GM18511 (cell line): Measurements from ENCODE around the gene ANAPC5.
"Not testable (repeated sequence)": the region's sequence is repeated elsewhere in the genome, so short reads cannot be mapped to it uniquely, and the experiment has no call there.

ENCODE experiments used
- ATAC-seq: cut with Tn5 transposase; IDR thresholded peaks from one replicate; pipeline ENCODE4 v1.9.1; 2021; ENCODE audit warnings: mild to moderate bottlenecking, moderate library complexity; ENCODE audit not compliant: unreplicated experiment

The ANAPC5 gene

DNA sequence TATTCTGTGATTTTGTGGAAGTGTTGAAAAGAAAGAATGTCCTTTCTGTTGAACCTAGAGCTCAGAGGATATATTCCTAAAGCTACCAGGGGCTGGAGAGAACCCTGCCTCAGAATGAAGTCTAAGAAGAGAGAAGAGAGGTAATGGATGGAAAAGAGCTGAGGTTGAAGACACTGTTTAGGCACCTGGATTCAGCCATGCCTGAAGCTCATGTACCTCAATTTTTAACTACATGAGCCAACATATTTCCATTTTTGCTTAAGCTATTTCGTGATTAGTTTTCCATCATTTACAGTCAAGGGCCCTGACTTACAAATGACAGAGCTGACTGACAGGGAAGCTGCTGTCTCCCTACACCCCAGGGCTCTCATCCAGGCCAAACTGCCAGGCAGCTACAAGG lies 66.4 kb downstream of the ANAPC5 start:
- ATAC-seq = no peak

DNA sequence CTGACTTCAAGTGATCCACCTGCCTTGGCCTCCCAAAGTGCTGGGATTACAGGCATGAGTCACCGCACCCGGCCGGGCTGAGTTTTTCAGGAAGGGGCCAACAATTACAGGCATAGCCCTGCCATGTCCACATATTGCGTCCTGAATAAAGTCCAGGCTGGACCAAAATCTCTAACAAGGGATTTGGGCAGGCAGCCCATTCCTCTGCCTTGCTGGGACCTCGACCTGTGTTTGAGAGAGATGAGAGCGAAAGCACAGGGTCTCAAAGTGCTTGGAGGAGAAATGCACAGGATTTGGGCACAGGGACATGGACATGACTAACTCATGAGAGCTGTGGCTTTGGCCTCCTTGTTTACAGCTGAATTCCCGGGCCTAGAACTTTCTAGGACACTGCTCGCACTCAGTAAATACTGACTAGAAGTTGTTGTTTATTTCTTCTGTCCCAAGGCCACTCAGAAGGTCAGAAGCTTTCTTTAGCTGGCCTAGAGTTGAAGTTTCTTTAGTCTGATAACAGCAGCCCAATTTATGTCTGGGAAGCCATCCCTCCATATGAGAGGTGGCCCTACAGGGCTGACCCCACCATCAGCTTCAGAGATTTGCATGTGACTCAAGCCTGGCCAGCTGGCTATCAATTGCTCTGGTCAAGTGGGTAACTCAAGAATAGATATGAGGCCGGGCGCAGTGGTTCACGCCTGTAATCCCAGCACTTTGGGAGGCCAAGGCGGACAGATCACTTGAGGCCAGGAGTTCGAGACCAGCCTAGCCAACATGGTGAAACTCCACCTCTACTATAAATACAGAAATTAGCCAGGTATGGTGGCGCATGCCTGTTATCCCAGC lies 67.4 kb downstream of the ANAPC5 start:
- ATAC-seq = no peak

DNA sequence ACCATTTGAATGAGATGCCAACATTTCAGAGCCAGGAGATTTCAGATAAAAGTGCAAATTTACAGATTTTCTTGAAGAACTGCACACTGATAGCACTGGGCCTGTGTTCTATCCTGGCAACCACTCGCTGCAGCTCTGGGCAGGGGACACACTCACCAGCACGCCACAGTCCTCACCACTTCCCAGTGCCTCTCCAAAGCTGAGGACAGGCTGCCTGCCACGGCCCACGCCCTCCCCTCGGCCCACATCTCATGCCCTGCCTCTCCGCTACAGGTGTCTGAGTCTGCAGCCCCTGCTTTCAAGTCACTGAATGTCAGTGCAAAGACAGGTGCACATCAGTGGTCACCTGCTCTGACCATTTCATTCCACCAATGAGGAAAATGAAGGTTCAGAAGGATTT lies 68.4 kb downstream of the ANAPC5 start:
- ATAC-seq = no peak

DNA sequence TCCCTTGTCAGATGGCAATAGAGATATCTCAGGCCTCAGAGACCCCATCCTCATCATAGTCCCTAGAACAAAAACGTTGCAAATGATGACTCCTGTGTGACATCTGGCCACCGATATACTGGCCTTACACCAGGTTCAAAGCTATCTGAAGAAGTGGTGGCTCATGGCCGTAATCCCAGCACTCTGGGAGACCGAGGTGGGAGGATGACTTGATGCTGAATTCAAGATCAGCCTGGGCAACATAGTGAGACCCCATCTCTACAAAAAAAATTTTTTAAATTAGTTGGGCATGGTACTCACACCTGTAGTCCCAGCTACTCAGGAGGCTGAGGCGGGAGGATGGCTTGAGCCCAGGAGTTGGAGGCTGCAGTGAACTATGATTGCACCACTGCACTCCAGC lies 68.8 kb downstream of the ANAPC5 start:
- ATAC-seq = no peak

DNA sequence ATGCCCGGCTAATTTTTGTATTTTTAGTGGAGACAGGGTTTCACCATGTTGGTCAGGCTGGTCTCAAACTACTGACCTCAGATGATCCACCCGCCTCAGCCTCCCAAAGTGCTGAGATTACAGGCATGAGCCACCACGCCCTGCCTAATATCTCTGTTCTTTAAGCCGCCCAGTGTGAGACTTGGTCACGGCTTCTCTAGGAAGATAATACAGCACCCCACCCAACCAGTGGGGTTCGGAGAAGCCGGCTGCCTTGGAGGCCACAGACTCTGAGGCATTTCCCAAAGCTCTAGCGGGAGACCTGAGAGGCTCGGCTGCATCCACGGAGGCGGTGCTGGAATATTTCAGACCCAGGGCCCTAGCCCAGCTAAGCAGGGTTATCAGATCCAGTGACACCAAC lies 69.3 kb downstream of the ANAPC5 start:
- not testable (repeated sequence) for ATAC-seq

DNA sequence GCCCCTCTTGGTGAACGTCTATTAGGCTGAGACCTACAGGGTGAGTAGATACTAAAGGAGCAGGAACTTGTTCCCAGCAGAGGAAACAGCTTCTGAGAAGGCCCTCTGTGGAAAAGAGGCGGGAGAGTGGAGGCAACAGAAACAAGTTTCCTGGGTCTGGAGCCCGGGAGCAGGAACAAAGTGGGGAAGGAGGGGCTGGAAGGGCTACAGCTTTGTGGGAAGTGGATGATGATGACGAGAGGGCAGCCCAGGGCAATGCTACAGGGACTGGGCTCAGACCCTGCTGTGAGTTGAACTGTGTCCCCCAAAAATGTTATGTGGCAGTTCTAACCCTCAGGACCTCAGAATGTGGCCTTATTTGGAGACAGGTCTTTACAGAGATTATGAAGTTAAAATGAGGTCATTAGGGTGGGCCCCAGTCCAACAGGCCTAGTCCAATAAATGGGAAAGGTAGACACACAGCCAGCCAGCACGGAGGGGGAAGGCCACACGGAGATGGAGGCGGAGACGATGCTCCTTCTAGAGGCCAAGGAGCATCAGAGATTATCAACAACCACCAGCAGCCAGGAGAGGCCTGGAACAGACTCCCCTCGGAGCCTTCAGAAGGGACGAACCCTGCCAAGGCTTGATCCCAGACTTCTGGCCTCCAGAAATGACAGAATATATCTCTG lies 70.0 kb downstream of the ANAPC5 start:
- ATAC-seq = no peak

DNA sequence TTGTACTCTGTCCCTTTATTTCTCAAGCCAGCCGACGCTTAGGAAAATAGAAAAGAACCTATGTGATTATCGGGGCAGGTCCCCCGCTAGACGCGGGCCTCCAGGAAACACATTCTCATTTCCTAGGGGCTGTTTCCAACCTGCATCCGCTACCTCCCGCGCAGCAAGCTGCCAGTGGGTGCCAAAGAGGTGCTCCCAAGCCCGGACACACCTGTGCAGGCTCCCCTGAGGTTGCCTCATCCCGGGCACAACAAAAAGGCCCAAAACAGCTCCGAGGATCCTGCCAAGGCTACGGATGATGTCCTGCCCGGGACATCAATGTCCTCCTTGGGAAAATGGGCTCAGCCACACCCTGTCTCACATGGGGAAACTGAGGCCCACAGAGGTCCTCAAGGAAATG lies 71.1 kb downstream of the ANAPC5 start:
- ATAC-seq = not testable (repeated sequence)

DNA sequence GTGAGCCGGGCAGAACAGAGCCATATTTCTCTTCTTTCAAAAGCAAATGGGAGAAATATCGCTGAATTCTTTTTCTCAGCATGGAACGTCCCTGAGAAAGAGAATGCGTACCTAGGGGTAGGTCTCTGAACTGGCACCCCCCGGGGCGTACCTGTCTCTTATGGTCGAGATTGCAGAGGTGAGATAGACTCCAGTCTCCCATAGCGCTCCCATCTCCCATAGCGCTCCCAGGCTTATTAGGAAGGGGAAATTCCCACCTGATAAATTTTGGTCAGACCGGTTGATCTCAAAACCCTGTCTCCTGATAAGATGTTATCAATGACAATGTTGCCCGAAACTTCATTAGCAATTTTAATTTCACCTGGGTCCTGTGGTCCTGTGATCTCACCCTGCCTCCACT lies 71.7 kb downstream of the ANAPC5 start:
- not testable (repeated sequence) for ATAC-seq

DNA sequence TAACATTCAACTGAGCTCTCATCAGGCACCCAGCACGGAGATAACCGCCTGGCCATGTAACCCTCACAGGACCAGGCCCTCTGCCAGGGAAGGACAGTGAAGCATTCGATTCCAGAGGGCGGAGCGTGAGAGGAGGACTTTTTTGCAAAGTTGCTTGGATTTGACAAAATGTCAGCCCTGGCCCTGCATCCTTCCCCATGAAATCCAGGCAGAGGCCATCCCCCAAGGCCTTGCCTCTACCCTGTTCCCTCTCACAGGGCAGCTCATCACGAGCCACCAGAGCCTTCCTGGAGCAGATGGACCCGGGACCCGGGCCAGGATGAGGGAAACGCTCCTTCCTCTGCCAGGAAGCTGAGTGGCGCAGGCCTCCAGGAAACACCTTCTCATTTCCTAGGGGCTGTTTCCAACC lies 72.7 kb downstream of the ANAPC5 start:
- ATAC-seq = no peak

DNA sequence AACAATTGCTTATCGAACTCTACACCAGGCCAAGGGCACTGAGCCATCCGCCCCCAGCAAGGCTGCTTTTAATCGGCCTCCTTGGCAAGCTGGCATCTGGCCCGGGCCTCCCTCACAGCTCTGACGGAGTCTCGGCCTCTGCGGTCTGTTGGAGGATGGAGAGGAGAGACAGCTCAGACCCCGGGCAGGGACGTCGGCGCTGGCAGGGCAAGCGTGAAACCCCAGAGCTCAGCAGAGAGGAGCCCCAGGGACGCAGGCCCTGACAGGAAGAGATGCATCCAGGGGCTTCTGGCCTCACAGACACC lies 73.2 kb downstream of the ANAPC5 start:
- ATAC-seq = no peak

DNA sequence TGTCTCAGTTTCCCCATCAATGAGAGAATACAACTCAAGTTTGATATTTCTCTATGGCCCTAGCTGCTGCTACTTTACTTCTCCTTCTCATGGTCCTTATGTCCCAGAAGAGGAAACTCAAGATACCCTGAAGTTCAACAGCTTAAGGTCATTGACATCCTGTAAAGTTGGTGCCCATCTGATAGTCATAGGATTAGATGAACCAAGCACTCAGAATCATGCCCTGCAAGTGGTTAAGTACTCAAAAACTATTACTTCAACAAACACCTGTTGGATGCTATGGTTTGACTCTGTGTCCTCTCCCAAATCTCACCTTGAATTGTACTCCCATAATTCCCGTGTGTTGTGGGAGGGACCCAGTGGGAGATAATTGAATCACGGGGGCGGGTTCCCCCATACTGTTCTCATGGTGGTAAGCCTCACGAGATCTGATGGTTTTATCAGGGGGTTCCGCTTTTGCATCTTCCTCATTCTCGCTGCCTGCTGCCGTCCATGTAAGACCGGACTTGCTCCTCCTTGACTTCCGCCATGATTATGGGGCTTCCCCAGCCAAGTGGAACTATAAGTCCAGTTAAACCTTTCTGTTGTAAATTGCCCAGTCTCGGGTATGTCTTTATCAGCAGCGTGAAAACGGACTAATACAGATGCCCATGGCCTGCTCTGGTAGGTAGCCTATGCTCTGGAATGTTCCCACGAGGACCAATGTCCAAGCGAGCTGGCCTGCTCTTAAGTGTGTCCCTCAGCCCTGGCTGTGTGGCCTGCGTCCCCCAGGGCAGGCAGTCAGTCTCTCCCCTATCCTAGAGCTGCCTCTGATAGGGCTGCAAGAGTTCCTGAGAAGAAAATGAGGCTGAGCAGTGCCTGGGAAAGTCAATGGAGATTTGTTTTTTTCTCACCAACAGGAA lies 73.8 kb downstream of the ANAPC5 start:
- ATAC-seq = no peak

DNA sequence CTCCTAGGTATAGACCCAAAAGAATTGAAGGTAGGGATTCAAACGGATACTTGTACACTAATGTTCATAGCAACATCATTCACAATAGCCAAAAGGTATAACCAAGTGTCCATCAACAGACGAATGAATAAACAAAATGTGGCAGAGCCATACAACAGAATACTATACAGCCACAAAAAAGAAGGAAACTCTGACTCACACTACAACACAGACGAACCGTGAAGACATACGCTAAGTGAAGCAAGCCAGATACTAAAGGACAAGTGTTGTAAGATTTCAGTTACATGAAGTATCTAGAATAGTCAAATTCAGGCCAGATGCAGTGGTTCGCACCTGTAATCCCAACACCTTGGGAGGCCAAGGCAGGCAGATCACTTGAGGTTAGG lies 74.8 kb downstream of the ANAPC5 start:
- no peak for ATAC-seq

DNA sequence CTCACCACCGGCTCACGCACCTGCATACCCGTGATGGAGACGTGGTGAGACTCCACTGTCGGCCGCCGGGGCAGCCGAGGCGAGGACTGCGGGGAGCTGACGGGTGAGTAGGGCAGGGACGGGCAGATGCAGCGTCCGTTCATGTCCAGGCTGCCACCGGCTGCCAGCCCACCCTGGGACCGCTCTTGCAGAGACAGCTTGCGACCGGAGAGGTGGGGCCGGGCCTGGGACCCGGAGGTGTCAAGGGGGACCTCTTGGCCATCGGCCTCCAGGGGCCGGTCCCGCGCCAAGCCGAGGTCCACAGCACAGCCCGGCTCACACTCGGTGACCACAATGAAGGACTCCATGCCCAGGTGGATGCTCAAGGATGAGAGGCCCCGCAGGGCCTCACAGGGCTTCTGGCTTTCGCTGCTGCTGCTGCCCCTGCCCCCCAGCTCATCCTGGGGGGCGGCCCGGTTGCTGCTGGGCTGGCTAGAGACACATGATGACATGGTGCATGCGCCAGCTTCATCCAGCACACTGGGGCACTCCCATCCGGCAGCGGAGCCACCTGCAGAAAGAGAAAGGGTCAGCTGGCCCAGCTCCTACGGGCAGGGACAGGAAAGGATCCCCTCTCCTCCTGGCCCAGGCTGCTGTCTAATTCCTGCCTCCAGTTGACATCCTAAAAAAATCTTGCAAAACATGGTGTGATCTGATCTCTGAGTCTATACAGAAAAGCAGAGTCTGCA lies 78.0 kb downstream of the ANAPC5 start:
- no peak for ATAC-seq

DNA sequence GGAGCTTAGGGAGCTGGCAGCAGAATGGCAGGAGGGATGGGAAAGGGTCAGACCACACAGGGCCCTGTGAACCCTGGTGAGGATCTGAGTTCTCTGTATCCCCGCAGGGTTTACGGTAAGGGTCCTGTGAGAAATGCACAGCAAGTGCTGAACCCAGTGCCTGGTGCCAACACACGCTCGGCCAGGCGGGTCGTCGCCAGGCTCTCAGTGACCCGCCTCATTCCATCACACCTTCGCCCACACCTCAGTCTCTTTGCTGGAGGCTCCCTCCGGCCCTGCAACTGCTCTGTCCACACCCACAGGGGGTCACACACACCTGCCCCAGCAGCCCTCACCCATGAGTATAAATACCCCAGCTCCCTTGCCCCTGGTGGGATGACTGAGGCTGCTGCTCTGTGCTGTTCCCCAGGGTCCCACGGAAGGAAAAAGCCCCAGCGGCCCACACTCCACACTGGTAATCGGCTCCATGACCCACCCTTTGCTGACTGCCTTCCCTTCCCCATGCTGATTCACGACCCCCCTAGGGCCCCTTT lies 78.8 kb downstream of the ANAPC5 start:
- no peak for ATAC-seq

DNA sequence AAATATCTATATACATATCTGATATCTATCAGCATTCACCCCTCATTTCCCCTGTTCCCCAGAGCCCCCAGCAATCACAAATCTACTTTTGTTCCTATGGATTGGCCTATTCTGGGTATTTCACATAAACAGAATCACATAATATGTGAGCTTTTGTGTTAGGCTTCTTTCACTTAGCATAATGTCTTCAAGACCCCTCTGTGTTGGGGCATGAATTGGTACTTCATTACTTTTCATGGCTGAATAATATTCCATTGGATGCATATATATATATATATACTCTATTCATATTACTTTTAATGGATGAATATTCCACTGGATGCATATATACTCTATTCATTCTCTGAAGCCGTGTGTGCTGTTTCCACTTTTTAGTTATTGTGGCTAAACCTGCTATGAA lies 84.4 kb downstream of the ANAPC5 start:
- ATAC-seq = no peak

DNA sequence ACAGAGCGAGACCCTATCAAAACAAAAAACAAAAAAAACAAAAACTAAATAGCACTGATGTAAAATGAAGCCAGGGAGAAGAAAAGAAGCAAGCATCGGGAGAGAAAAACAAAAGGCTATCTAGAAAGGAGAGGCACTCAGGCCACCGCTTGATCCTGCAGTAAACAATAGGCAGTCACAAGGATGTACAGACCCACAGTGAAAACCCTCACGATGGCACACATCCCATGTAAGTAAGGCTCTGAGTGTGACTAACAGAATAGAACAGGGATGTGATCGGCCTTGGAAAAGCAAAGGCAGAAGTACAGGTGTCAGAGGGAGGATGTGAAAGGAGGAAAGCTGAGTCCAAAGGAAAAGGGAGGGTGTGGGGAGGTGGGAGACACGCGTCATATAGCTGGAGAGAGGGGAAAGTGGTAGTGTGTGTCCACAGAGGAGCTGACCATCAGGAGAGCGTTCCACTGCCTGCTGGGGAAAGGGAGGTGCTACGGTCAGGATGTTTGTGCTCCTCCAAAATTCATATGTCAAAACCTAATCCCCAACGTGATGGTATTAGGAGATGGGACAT lies 87.2 kb downstream of the ANAPC5 start:
- no peak for ATAC-seq

DNA sequence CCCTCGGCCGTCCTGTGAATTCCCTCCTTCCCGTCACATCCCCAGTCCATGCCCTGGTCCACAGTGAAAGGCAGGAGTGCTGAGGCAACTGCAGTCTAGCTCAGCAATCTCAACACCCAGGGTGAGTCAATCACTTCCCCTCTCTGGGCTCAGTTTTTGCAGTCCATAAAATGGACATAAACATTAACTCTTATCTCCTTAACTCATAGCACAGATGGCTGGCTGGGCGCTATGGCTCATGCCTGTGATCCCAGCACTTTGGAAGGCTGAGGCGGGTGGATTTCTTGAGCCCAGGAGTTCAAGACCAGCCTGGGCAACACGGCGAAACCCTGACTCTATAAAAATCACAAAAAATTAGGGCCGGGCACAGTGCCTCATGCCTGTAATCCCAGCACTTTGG lies 88.1 kb downstream of the ANAPC5 start:
- no peak for ATAC-seq

DNA sequence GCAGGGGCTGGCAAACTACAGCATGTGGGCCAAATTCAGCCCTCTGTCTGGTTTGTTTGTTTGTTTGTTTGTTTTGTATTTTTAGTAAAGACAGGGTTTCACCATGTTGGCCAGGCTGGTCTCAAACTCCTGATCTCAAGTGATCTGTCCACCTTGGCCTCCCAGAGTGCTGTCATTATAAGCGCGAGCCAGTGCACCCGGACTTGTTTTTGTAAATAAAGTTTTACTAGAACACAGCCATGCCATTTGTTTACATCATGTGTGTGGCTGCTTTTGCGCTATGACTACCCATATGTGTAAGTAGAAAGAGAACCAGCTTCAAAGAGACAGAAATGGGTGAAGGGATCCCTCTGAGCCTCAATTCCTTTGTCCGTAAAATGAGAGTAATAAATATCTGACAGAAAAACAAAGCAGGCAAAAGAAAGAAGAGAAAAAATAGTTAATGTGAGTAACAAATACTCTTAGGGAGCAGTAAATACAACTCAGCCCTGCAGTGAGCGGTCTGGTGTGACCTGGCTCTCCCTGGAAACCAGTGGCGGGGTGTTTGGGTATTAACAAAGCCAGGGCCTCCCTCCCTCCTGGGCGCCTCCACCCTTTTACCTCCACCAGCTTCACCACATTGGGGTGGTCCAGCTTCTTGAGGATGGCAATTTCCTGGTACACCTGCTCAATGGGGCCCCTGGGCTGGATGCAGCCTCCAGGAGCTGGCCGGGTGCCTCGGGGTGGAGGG lies 88.8 kb downstream of the ANAPC5 start:
- ATAC-seq = no peak

DNA sequence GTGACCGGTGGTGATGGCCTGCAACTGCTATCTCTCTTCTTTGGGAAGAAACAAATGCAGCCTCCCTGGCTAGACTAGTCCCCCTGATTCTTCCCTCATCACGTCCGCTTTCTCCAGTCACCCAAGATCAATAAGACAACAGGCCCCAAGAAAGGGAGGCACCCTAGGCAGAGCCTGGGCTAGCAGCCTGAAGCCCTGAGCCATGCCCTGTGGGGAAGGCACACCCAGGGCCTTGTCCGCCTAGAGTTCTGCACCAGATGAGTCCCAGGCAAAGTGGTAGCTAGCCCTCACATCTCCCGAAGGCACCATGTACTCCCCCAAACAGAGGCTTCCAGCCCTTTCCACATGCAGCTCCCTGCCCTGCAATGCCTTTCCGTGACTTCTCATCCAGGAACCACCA lies 90.8 kb downstream of the ANAPC5 start:
- ATAC-seq = no peak

DNA sequence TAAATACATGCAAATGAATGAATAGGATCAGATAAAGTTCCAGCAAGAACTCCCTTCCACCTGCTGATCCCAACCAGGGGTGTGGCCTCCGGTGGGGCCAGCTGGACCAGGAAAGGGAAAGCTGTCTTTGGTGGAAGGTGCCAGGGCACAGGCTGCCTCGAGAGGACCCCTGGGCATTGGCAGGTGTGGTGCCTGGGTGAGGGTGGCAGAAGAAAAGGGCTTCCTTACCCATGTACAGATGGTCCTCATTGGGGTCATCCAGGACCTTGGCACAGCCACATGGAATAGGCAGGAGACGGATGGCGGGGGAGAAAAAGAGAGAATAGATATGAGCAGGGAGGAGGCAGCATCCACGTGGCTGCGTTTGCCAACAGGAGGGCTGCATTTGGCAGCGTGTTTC lies 92.1 kb downstream of the ANAPC5 start:
- no peak for ATAC-seq
